ENCODE results near the gene PIK3R1. TPM values are rescaled to one million over a fixed set of nuclear protein-coding genes. Genes with fewer than 3 reads are reported as not detected.

PIK3R1 gene
- total RNA-seq, 1 donor from 2014 or later: 137 TPM

DNA sequence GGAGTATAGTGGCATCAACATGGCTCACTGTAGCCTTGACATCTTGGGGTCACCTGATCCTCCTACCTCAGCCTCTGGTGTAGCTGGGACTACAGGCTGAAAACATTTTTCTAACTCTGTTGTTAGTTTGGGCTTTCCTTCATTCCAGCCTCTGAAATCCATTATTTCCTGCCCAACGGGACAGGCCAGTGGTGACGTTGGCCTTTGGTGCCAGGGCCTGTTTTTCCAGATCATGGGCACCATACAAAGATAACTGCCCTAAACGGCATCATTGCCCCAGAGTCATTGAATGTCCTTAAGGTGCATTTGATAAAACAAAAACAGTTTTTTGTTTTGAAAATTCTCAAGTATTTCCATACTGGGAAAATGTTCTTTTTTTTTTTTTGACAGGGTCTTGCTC lies 32.1 kb downstream of the PIK3R1 start:
- Histone ChIP-seq H3K36me3 (no peaks in the 10 kb centered on the region), H3K27ac (no peak overlapping the region), H3K9me3 (no peaks in the 10 kb centered on the region), H3K4me1 (peaks cover 67% of the 10 kb centered on the region), H3K4me3 (no peak overlapping the region), H3K27me3 (no peaks in the 10 kb centered on the region)
- DNase-seq (no peak), ATAC-seq (no peak)
- TF ChIP-seq, protein P1, sequence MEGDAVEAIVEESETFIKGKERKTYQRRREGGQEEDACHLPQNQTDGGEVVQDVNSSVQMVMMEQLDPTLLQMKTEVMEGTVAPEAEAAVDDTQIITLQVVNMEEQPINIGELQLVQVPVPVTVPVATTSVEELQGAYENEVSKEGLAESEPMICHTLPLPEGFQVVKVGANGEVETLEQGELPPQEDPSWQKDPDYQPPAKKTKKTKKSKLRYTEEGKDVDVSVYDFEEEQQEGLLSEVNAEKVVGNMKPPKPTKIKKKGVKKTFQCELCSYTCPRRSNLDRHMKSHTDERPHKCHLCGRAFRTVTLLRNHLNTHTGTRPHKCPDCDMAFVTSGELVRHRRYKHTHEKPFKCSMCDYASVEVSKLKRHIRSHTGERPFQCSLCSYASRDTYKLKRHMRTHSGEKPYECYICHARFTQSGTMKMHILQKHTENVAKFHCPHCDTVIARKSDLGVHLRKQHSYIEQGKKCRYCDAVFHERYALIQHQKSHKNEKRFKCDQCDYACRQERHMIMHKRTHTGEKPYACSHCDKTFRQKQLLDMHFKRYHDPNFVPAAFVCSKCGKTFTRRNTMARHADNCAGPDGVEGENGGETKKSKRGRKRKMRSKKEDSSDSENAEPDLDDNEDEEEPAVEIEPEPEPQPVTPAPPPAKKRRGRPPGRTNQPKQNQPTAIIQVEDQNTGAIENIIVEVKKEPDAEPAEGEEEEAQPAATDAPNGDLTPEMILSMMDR (IDR thresholded peaks at IDR 0.05): no peak
- intact Hi-C loops (cut with DNase I): no loop called here

DNA sequence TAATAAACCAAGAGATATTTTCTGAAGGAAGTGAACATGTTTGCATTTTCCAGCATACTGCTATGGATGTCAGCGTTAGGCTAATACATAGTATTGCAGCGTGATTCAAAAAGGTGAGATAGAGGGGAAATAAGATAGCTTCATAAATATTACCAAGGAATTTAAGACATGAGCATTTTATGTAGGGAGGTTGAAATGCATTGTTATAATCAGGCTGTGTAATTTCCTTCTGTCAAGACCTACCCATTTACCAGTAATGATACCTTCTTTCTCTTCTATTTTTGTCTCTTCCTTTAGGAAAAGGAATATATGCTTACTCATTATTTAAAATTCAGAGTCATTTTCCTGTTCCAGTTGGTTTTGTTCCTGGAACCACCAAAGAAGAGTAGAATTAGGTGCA lies 33.3 kb downstream of the PIK3R1 start:
- Histone ChIP-seq H3K27me3 (no peaks in the 10 kb centered on the region), H3K36me3 (no peaks in the 10 kb centered on the region), H3K4me1 (peaks cover 67% of the 10 kb centered on the region), H3K27ac (no peak overlapping the region), H3K9me3 (no peaks in the 10 kb centered on the region), H3K4me3 (no peak overlapping the region)
- TF ChIP-seq, protein P1 (IDR thresholded peaks at IDR 0.05): no peak
- intact Hi-C loops (cut with DNase I): no loop called here
- ATAC-seq: no peak
- DNase-seq: no peak

DNA sequence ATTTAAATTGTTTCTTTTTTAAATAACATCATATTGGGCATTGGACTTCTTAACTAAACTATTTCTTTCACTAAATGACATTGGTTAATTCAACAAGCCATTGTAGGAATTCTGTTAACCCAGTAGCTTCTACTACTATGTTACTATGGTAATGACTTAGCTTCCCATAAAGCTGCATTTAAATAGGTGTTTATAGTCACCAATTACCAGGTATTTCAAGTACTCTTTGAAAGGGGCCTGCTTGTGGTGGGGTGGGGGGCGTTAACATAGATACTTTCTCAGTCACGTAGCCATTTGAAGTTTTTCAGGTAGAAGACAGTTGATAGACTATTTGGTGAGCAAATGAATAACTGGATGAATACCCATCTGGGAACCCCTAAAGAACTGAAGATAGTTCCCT lies 34.0 kb downstream of the PIK3R1 start:
- peaks cover 64% of the 10 kb centered on the region for H3K4me1 ChIP-seq
- intact Hi-C loops (cut with DNase I): no loop called here
- TF ChIP-seq, protein P1 (IDR thresholded peaks at IDR 0.05): no peak

DNA sequence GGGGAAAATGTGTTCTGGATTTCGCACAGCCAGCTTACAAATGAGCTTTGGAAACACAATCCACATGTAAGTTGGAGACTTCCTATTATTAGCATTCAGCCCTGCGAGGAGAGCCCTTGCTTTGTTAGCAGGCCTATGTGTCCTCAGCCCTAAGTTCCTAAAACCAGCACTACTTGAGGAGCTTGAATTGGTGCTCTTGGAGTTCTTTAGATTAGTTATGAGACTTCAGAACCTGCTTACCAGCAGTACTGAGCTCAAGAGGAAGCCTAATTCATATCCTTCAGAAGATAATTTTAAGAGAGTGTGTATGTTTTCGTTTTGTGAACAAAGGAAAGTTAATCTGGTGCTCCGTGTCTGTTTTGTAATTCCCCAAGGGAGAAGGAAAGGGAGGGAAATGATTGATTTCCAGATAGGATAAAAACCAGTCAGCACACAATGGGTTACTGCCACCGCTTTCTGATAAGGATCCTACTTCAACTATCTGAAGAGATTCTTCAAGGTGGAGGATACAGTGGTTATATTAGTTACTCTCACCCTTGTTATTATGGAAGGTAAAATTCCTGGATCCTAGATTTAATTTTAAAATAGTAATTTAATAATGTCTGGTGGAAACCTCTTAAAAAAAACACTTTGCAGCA lies 35.2 kb downstream of the PIK3R1 start:
- ATAC-seq (peak; percentile 82), DNase-seq (no peak)
- Histone ChIP-seq H3K36me3 (no peaks in the 10 kb centered on the region), H3K4me1 (peaks cover 70% of the 10 kb centered on the region), H3K9me3 (no peaks in the 10 kb centered on the region), H3K27me3 (no peaks in the 10 kb centered on the region), H3K4me3 (no peak overlapping the region), H3K27ac (peak overlapping the region; percentile 64)
- TF ChIP-seq, protein P1 (IDR thresholded peaks at IDR 0.05): no peak
- intact Hi-C loops (cut with DNase I): no loop called here

More for the DNA sequence above, 34.0 kb downstream of the PIK3R1 start:
- H3K27me3 ChIP-seq: no peaks in the 10 kb centered on the region
- H3K27ac ChIP-seq: peak overlapping the region; percentile 64
- DNase-seq: no peak
- H3K9me3 ChIP-seq: no peaks in the 10 kb centered on the region
- H3K4me3 ChIP-seq: no peak overlapping the region
- no peak for ATAC-seq
- H3K36me3 ChIP-seq: no peaks in the 10 kb centered on the region

DNA sequence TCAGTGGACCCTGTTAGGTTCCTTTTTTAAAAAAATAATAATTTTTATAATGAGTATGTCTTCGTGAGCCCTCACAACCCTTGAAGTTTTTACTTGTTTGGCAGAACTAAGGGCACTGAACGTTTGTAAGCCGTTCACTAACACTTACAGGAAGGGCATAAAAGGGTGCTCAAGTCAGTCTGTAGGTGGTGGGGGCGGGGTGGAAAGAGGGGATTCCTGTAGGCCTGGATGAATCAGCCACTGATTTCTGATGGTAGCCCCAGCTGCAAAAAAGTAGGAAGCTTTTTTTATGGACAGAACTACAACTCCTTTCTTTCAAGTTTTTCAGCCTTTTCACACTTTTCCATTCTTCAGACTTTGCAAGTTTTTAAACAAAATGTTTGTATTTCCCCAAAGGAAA lies 35.8 kb downstream of the PIK3R1 start:
- intact Hi-C loops (cut with DNase I): no loop called here
- TF ChIP-seq, protein P1 (IDR thresholded peaks at IDR 0.05): no peak
- peaks cover 74% of the 10 kb centered on the region for H3K4me1 ChIP-seq
- DNase-seq: no peak
- H3K36me3 ChIP-seq: no peaks in the 10 kb centered on the region
- peak; percentile 31 for ATAC-seq
- no peaks in the 10 kb centered on the region for H3K27me3 ChIP-seq
- H3K4me3 ChIP-seq: no peak overlapping the region
- no peaks in the 10 kb centered on the region for H3K9me3 ChIP-seq
- H3K27ac ChIP-seq: peak overlapping the region; percentile 64

Measured in upper lobe of right lung (tissue), 1 donor.